Medulla oblongata (tissue), 1 donor: Measurements from ENCODE around the gene PHKB.

Experiments
- DNase-seq: peaks from one replicate; pipeline ENCODE4 v3.0.0-alpha.2; 2015; ENCODE audit errors: extremely low spot score

PHKB gene

DNA sequence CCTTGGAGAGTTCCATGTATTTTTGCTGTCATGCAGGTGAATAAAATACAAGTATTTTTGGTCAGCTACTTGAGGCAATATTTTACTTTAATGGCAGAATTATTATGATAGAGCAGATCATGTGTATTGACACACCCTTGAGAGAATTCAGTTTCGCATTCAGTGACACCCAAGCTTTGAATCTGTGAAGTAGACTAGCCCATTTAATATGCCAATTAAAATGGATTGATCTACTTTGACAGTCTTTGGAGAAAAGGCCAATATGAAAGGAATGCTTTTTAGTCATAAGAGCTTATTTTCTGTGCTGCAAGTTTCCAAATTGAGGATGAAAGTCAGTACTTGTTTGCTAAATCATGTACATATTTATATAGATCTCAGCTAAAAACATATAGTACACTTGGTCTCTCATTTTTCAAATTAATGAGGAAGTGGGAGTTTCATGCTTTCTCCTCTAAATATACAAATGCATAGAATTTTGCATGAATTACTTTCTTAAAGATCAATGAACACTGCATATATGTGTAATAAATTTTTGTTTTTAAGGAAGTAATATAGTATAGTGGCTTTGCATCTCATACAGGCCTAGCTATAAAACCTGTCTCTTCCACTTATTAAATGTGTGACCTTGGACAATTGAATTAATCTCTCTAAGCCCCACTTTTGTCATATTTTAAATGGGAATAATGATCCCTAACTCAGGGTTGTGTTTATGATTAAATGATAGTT, 161.5 kb downstream of the PHKB start:
- no peak for DNase-seq

DNA sequence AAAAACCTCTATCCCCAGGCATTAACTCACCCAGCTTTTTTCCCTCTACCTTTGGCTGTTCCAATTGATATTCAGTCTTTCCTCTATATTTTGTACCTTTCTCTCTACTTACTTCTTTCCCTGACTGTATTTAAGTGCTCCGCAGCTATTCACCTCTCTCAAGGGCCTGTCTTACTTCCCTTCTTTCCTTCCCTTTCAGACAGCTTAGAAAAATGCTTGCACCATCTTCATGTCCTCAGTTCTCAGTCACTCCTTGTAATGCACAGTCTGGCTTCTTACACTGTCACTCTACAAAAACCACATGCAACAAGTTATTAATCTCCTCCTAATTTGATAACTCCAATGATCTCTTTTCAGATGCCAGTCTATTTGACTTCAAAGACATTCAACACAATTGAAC, 163.4 kb downstream of the PHKB start:
- DNase-seq, result no peak

DNA sequence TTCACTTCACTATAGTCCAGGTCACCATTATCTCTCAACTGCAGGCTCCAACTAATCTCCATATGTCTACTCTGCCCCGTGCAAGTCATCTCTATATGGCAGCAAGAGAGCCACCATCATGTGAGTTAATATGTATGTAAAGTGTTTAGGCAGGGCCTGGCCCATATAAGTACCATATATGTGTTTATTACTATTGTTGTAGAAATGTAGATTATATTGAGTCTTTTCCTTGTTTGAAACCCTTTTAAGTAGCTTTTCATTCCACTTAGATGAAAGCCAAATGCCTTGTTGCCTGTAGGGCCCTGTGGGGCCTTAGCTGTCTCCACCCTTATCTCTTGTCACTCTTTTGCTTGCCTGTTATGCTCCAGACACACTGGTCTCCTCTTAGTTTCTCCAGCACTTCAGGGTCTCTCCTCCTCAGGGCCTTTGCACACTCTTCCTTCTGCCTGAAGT, 164.0 kb downstream of the PHKB start:
- no peak for DNase-seq

DNA sequence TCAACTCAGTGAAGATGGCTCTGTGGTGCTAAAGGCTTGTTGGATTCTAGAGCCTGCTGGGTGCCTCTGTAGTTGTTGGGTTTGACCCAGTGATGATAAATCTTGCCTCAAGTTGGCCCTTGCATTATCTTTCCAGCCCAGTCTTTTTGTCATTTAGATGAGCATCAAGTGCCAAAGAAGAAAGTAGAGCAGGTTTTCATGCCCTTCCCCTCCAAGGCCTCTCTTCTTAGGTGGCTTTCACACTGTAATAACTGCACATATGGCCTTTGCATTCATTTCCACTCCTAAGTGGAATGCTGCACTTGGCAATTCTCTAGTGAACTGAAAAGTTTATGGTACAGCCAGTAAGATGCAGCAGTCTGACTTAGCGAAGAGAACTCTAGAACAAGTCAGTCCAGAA, 165.1 kb downstream of the PHKB start:
- no peak for DNase-seq

DNA sequence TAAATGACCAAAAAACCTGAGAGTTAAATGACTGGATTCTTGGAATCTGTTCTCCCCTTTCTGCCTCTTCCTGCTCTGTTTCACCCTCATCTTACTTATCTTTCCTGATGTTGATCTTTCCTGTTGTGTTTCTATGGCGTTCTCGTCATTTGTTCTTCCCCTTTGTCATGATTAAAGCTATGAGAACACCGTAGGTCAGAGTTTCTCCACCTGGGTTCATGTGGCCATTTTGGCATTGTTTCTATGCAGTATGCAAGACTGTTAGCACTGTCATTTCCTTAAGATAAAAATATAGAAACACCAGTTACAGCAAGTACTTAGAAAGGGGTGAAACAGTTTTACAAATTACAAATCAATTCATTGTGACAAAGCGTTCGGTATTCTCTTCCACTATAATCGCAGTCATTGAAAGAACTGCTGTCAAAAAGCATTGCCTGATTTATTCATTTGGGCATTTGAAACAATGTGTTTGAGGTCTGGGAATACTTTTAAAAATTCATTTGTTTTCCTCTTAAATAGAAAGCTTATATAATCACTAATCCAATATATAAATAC, 166.0 kb downstream of the PHKB start:
- no peak for DNase-seq

DNA sequence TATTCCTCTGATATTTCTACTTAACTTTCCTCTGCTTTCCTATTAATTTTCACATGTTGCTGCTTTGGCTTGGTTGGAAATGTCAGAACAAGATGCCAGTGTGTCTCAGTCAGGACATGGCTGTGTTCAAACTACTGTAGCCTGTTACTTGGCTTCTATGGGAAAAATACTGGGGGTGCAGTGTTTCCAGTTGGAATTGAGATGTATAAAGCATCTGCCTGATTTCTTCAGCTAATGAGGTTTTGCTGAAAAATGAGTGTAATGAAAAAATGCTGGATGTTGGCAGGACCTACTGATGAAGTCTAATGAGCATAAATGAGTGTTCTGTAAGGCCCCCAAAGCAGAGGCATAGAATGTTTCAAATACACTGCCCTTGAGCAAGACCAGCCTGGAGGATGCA, 166.6 kb downstream of the PHKB start:
- DNase-seq, result peak; percentile 21

DNA sequence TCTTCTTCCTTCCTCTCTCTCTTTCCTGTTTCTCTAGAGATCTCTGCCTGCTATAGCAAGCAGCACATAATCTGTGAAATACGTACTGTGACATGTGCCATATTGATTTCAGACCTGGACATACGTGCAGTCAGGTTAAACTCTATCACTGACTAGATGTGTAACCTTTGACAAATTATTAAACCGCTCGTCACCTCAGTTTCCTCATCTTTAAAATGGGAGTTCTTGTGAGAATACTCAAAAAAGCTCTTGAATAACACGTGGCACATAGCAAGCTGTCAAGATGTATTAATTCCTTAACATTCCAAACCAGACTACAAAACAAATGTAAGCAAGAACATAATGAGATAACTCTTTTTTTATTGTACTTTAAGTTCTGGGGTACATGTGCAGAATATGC, 170.0 kb downstream of the PHKB start:
- DNase-seq, result no peak

DNA sequence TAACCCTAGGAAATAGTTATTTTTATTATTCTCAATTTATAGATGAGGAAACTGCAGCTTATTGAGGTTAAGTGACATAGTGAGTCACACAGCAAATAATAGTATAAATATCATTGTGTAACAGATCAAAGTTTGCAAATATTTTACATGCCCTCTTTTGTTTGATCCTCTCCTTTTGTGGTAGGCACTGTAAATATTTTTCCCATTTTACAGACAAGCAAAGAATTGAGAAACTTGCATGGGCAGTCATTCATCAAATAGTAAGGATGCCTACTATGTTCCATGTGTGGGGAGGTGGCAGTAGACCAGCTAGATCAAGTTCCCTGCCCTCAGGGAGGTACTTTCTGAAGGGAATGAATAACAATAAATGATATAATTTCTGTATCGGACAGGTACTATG, 173.0 kb downstream of the PHKB start:
- no peak for DNase-seq

DNA sequence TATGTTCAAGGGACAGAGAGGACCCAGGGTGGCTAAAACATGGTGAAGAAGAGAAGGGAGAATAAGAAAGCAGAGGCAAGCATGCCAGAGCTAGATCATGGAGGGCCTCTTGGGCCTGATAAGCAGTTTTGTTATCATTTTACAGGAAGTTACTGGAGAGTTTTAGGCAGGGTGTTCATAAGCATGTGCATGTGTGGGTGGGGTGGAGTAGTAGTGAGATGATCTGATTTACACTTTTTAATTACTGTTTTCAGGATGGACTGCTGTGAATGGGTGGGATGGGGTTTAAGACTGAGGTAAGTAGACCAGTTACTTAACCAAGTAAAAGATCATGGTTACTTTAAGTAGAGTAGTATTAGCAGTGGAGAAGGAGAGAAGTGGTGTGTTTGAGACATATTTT, 173.6 kb downstream of the PHKB start:
- no peak for DNase-seq

DNA sequence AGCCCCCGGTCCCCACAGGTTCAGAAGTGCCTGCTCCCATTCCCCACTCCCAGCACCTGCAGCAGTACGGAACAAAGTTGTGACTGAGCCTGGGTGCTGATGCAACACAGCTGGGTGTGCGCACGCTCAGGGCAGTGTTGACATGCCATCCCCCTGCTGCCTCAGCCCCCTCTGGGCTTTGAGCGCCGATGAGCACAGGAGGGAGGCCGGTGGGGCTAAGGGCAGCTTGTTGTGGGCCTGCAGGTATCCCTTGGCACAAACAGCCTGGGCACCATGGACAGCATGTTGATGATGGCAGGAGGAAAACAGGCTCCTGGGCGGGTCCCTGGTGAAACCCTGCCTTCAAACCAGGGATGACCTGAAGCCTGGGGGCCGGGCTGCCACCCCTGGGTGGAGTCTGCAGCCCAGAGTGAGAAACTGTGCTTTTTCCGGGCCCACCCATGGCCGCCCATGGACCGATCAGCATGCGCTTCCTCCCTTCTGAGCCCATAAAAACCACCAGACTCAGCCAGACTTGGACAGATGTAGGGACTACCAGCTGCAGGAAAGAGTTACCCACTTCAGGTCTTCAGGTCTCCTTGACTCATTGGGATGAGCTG, 175.5 kb downstream of the PHKB start:
- DNase-seq, result no peak

DNA sequence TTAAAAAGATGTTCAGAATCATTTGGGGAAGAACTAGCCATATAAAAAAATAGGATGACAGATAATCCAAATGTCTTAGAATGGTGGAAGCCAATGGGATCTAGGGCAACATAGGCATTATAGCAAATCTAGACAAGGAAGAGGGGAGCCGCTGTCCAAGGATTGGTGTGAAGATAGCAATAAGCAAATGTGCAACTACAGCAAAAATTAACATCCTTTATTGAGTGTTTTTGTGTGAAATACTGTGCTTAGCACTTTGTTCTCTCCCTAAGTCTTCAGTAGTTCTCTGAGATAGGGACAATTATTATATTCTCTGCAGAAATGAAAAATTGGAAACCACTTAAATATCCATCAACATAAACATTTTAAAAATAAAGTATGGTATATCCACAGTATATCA, 177.0 kb downstream of the PHKB start:
- DNase-seq, result no peak

DNA sequence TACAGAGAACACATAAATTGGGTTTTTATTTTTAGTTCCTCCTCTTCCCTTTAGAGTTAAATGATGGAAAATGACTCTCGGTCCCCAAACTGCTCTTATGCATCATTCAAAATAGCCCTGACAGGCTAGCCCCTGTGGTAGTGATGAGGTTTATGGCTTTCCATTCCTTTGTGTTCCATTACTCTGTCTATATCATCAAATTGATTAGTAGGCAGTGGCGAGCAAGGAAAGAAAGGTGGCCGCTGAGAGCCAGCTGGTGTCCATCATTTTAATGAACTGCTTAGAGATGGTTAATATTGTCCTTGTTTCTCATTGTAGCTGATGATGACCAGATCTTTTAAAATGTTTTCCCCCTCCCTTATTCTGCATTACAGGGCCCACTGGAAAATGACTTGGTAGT, 179.5 kb downstream of the PHKB start:
- DNase-seq, result no peak

DNA sequence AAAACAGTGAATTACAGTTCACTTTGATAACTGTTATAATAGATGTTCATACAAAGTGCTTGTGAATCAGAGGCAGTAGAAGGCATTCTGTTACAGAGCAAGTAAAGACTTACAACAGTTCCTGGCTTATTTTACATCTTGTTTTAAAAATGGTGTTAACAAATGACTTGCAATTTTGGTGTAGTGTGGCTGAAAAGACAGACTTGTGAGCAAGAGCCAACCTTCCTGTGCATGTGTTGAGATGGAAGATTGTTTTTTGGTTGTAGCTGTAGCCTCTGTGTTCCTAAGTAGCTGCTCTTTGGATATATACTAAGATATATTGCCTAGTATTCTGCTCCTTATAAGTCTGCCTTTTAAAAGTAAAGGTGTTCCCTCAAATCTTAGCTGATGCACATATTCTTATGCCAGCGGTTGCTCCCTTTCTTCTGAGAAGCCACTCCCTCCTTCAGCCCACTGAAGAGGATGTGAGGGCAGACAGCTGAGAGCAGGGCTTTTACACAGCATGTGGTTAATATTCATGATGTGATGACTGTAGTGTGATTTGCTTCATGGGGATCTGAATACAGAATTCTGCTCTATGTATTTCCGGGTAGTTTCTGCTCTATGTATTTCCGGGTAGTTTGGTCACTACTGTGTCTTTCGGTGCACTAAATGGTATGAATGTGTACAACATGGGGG, 182.3 kb downstream of the PHKB start:
- DNase-seq, result no peak

DNA sequence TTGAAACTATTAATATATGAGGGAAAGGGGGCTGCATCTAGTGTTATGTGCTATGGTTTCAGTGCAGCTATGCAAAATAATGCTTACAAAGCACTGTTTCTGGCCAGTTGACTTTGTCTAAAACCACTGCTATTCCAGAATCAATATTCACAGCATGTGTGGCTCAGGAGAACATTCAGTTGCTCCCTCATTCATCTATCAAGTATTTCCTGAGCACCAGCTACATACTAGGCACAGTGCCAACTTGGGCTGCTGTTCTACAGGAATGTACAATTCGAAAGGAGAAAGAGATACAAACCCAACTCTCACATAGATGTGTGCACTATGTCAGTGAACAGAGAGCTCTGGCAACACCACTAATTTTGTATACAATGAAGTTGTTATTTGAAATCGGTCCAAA, 183.0 kb downstream of the PHKB start:
- no peak for DNase-seq

DNA sequence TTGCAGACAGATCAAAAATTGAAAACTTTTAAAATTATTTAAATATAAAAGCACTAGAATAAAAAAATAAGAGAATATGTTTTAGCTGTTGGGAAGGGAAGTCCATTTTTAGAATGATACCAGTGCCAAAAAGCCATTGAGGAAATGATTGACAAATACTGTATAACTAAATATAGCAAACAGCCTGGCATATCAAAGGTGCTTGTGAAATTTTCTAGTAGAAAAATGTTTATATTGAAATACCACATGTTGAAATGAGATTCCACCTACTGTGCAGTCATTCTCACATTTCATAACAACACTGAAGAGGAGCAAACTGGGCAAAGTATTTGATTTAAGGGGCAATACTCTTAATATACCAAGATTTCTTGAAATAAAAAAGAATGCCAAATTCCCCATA, 183.5 kb downstream of the PHKB start:
- no peak for DNase-seq

DNA sequence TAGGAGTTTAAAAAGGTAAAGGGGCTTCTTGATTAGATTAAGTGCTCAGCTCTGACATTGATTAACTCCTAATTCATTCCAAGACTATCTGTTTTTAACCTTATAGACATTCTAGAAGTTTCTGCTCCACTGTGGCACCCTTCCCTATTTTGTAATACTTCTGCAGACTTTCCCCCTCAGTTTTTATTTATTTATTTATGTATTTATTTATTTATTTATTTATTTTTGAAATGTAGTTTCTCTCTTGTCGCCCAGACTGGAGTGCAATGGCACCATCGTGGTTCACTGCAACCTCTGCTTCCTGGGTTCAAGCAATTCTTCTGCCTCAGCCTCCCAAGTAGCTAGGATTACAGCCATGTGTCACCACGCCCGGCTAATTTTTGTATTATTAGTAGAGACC, 185.8 kb downstream of the PHKB start:
- DNase-seq, result no peak

DNA sequence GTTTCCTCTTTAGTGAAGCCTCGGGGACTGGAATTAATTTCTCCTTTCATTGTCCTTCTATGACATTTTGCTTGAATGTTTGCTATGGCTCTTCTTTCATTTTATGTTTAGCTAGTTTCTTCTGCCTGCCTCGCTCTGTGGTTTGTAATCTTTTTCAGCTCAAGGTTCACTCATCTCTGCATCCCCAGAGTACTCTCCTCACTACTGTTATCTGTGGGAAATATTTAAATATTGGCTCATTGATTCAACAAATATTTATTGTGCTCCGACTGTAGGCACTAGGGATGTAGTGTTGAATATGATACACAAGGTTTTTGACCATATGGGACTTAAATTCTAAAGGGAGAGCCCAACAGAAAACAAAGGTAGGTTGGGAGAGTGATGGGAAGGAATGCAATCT, 195.9 kb downstream of the PHKB start:
- DNase-seq, result no peak

DNA sequence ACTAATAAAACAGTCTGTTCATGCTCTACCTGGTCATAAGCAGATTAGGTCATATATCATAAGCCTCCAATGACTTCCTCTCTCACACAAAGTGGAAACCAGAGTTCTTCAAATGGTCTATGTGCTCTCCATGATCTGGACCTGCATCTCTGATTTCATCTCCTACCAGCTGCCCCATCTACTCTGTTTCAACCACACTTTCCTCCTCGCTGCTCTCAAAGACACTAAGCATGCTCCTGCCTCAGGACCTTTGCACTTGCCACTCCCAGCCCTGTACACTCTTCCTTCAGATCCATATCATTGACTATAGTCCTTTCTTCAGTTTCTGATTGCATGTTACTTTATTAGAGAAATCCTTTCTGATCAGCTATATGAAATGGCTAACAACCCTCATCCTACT, 196.8 kb downstream of the PHKB start:
- no peak for DNase-seq

DNA sequence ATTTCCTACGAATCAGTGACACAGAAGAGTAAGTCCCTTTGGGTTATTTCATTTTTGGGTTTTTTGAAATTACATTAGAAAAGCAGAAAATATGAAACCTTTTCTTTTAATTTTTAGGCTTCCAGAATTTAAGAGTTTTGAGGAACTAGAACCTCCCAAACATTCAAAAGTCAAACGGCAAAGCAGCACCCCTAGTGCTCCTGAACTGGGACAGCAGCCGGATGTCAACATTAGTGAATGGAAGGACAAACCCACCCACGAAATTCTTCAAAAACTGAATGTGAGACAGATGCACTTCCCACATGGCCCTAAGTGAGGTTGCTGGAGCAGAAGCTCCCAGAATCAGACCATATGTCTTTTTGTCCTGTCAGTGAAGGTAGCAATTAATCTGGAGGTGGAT, 199.4 kb downstream of the PHKB start:
- no peak for DNase-seq

DNA sequence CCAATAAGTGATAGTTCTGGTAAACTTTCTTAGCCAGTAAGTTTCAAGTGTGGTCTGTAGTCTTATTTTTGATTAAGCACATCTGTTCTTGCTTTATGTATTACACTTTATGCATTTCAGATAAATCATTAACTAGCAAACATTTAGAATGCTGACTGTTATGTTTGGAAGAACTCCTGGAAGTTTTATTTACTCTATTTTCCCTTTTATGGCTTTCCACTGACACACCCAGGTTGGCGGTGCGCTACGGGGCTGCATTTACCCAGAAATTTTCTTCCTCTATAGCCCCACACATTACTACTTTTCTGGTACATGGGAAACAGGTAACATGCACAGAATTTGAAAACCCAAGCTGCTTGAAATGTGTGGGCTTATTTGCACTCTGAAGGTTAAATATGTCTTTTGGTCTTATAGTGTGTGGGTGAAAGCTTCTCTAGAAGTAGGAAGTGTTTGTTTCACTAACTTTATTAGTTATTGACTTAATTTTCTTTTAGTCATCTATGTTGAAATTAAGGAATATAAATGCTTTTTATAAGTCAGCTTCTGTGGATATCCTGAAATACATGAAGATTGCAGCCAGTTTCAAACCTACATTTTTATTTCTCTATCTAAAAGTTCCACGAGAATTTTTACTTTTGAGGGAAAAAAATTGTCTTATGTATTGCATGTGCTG, 203.7 kb downstream of the PHKB start:
- DNase-seq, result no peak

DNA sequence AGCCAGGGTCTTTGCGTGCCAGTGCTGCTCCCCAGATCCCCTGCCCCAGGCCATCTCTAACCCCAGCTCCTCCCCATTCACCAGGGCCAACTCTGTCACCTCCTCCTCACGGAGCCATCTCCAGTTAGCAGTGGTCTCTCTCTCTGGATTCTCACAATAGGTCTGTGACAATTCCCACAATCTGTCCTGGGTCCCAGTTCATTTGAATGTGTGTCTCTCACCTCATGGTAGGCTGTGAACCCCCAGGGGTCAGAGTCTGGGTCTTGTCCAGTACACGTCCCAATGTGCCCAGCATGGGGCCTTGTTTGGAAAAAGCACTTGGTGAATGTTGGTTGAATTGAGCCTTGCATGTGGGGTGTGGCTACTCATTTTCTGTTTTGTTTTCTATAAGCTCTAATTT, 205.3 kb downstream of the PHKB start:
- no peak for DNase-seq

DNA sequence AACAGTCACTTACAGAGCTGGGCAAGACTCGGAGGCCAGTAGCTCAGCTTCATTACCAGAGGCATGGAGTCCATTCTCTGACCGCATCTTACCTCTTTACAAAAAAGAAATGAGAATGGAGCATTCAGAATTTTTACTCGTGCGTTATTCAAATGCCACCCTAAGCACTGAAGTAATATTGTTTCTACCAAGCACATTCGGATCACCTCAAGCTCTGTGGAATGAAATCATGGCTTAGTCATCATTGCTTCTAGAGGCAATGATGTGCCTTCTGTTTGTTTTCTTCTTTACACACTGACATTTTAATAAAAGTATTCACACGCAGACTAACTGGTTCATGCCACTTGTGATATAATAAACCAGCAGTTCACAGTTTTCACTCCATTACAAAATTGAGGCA, 206.8 kb downstream of the PHKB start:
- DNase-seq, result no peak
